Stimulated activated CD8-positive, alpha-beta memory T cell treated with anti-CD3 and anti-CD28 coated beads, Interleukin-12 subunit alpha, Interleukin-12 subunit beta, amount 100 ng/mL, for 1 hour (primary cell): ENCODE data around the gene FGGY.
"Not testable (repeated sequence)": the region's sequence is repeated elsewhere in the genome, so short reads cannot be mapped to it uniquely, and the experiment has no call there.

ENCODE experiments used
- DNase-seq: peaks from one replicate; pipeline ENCODE4 v3.0.0-alpha.2; 2020; ENCODE audit warnings: low read depth

FGGY gene

DNA sequence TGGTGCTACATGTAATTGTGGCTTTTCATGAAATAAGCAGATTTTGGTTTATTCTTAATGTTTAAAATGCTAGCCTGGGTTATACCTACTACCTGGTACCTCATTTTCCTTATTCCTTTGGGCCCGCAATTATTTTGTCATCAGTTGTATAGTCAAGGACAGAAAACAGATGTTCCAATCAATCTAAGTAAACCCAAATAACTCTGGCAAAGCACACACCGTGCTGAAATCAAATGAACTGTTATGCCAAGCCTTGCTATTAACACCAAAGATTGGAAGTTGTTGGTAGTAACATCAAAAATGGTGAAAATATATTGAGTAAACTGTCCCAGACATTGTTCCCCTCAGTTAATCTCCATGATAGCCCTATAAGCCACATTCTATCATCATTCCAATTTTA is 248.9 kb downstream of the FGGY start:
- DNase-seq = no peak

DNA sequence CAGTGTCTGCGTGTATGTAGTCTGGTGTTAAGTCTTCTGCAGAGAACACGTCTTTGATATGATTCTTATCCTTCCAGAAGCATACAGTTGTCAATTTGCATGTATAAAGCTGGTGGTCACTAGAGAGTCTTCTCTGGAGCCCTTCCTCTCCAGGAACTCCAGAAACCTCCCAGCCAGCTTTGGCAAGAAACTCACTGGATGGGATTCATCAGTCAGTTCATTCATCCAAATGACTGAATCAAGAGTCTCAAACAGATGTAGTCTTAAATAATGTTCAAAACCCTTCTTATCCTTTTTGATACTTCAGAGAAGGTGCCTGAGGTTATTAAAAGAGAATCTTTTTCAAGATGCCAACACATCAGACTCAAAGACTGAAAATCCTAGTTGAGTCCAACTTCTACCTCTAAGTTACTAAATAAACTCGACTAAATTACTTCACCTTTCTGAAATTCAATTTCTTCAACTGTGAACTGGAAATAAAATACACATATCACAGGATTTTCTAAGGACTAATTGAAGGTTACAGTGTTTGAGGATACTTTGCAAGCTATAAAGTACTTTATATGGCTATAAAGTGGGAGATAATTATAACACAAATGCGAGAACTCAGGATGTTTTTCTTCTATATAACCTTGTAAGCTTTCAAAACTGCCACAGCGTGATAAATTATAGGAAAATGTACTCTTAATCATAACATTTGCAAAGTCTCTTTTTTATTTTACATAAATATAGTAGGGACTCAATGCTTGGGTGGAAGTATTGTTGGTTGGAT is 252.4 kb downstream of the FGGY start:
- no peak for DNase-seq

DNA sequence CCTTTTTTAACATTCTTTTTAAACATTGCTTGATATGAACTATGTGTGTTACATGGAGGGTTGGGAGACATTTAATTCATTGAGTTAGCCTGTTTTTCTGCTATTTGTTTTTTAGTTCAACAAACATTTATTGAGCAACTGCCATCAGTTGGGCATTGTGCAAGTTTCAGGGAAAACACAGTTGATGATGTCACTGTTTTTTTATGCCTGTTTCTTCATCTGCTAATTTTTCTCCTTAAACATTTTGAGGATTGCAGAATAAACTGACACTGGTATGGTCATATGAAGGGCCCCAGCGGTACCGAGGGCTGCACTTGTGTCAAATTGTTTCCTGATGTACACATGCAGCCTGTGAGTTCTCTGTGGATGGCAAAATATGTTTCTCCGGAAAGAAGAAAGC is 253.0 kb downstream of the FGGY start:
- DNase-seq = no peak

DNA sequence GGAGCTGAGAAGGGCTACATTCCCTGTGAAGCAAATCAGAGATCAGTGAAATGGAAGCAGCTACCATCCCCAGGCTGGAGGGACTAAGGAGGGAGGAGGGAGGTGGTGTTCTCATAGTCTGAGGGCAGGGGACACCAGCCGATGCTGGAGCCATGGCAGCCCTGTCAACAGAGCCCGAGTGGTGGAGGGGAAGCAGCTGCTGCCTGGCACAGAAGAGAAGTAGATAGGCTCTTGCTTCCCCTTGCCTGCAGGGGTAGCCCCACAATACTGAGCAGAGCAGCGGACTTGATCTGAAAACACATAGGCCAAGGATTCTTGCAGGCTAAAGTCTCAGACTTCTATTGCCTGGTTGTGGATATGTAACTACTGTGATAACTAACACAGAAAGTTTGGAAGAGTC is 255.1 kb downstream of the FGGY start:
- DNase-seq = no peak

DNA sequence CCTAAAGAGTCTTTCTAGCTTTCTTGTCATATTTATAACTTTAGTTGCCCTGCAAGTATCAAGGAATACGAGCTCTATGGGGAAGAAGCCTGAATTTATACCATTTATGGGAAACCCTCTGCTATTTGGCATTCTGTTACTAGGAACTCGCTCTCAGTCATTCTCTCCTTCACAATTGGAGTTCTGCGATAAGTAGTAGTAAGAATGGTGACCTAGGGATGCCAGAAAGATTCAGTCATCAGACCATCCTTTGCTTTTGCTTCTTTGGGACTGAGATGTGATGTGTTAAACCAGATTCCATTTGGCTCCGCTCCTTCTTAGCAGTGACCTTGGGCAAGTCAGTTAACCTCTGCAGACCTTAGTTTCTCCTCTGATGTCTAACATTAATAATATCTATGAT is 256.5 kb downstream of the FGGY start:
- no peak for DNase-seq

DNA sequence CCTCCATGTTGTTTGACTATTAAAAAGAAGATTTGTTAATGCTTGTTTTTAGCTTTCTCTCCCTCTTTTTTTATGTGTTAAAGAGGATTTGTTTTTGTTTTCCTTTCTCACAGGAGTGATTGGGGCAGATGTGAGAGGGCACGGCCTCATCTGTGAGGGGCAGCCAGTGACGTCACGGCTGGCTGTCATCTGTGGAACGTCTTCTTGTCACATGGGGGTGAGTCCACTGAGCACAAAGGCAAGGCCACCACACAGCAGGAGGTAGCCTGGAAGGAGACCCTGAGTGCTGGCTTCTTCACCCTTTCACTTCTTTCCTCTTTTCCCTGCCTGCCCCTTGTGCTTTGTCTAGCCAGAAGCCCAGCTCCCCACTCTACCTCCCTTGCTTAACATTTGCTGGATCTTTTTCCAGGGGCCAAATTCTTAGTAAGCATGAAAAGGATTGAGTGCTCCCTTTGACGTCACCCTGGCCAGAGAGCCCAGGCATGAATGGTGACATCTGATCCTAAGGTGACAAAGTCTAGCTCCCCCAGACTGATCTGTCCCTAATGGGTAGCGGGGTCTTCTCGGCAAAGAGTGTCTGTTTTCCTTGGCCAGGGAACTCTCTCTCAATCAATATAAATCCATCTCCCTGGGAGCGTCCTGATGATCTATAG is 257.2 kb downstream of the FGGY start:
- no peak for DNase-seq

DNA sequence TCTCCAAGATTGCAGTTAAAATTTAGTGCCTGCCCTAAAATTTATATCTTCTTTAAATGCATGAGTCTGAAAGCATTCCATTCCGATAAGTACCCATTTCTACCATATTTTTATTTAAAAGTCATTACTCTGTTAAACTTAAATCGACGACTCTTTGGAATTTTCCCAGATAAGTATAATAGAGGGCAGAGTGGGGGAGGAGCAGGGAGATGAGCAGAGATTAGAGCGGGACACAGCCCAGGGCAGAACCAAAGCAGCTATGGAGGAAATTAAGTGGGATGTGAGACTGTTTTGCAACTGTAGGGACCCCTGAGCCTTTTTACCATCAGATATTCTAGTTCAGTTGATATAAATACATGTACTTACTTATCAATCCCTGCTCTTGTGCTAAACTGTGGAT is 257.9 kb downstream of the FGGY start:
- no peak for DNase-seq

DNA sequence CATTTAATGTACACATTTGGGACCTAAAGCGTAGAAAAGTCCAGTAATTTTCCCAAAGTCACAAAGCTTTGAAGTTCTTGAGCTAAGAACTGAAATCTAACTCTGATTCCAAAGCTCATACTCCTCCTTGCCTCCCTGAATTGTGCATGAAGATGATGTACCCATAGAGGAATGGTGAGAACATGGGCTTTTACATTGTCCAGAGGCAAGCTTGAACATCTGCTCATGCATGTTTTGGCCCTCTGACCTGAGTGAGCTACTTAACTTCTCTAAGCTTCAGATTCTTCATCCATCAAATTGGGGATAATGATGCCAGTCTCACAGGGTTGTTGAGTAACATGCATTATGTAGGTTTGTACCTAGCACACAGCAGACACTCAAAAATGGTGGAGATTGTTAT is 259.5 kb downstream of the FGGY start:
- DNase-seq = no peak

DNA sequence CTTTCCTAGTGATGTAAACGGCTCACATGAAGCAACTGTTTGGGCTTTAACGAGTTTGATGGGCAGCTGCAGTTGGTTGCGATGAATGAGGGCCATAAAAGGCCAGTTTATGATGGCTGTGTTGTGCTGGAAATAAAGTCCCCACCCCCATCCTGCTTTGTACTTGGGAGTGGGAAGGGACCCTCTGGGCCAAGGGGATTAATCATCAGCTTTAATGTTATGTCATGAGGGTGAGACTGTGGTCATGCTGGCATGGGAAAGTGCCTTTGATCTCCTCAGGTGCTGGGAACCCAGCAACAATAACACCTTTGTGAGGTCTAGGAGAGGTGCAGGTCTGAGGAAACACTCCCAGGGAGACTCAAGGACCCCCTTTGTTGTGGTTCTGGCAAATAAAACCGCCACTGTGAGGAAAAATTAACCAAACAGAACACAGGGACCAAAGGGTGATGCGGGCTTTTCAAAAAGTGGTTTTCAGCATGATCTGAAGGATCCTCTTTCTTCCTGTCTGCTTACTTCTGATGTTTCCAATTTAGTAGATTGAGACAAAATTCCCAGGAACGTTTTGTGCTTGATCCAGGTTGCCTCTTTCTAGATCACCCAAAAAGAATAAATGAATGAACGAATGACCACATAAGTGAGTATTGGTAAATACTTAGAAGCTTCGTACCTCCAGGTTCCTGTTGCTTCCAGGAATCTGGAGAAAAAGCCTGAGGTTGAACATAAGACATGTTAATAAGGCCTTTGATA is 260.1 kb downstream of the FGGY start:
- no peak for DNase-seq

DNA sequence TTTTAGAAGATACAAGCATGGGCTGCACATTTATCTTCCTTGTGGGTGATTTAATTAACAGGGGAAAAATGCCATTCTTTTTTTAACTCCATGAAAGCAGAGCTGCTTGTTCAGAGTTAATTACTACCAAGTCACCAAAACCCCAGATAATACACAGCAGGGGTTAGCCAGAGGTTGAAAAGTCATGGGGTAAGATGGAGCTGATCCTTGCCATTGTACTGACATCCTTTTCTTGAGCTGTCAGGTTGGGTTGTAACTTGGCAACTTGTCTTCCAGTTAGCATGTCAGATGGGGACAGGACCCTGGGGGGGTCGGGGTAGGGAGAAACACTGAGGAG is 260.6 kb downstream of the FGGY start:
- DNase-seq = no peak

DNA sequence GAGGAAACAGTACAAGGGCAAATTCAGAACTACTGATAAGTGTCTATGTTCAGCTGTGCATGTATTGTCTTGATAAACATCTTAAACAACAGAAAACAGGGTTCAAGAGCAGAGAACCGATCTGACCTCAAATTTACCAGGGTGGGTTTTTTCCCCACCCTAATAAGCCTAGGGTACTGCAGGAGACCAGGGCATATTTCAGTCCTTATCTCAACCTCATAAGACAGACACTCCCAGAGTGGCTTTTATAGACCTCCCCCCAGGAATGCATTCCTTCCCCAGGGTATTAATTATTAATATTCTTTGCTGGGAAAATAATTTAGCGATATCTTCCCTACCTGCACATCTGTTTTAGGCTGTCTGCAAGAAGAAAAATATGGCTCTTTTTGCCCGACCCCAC is 261.7 kb downstream of the FGGY start:
- DNase-seq = not testable (repeated sequence)

DNA sequence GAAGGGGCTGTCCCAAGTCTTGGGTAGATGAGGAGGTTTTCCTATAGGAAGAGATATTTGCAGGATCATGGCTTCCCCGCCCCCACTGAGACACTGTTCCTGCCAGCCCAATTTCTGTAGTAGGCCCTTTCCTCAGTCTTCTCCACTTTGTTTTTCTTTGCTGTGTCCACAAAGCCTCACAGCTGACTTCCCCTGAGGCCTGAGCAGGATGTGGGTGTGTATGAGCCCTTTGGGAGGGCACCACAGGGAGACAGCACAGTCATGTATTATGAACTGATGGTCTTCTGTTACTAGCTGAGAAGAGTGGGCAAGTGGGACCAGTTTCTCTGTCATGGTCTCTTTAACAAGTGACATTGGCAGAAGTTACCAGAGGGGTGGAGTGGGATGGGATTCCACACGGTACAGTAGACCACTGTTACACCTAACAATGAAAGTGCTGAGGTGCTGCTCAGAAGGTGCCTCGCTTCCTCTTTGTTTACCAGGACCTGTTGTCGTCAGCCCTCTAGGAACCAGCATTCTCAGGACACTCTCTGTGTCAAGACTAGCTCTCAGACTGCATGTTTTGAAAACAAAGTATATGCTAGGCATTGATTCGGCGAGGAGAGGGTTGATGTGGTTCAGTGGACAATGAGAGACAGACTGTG is 264.0 kb downstream of the FGGY start:
- no peak for DNase-seq

DNA sequence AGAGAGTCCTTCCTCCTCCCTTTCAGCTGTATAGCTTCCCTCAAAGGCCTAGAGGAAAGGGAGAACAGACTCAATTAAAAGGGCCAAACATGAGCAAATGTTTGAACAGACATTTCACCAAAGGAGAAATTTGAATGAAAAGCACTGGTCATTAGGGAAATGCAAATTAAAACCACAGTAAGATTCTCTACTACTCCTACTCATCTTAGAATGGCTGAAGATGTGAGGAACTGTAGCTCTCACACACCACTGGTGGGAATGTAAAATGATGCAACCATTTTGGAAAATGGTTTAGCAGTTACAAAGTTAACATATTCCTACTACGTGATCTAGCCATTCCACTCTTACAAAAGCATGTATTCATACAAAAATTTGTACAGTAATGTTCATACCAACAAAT is 264.9 kb downstream of the FGGY start:
- DNase-seq = no peak

DNA sequence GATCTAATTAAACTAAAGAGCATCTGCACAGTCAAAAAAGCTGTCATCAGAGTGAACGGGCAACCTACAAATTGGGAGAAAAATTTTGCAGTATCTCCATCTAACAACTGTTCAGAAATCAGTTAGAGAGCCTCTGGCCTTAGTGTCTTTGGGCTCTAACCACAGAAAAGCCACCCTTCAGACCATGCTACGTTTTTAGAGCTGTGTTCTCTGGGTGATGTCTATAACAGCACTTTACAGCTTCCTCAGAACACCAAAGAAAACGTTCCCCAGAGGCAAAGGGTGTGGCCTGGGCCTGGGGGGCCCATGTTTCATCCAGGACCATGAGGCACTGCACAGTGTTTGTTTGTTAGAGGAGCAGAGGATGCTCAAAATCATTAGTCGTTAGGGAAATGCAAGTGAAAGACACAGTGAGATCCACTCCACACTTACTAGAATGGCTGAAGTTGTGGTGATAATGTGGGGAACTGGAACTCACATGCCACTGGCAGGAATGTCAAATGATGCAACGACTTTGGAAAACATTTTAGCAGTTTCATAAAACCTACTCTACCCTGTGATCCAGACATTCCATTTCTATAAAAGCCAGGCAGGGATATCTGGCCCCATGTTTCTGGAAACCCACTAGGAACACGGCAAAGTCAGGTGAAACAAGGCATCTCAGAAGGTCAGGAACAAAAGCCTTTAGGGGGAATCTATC is 267.4 kb downstream of the FGGY start:
- no peak for DNase-seq

DNA sequence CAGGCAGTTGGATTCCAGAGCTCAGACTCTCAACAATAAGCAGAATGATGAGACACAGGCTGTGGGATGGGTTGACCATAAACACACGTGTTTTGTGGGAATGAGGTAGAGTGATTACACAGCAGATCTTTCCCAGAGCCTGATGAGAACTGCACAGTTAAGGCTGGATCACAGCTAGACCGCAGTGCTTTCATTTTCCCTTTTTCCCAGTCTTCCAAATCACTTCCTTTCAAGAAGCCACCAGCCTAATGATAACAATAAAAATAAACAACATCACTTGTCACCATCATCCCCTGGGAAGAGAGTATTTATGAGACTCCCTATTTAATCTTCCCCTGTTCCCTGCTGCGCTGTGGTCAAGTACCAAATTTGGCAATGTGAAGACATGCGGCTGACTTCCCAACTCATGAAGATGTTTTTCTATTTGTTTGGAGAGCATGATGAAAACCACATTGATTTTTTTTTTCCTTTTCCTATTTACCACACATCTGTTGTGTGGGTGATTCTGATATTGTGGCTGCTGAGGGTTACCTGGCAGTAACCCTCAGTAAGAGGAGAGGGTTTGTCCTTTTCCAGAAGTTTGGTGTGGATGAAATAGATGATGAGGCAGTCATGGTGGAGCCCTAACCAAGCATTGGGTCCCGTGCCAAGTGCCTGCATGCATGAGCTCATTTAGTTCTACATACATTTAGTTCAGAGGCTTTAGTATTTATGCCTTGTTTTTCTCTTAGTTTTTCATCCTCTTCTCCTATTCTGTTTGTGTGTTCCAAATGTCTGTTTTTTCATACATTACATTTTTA is 268.9 kb downstream of the FGGY start:
- DNase-seq = no peak

DNA sequence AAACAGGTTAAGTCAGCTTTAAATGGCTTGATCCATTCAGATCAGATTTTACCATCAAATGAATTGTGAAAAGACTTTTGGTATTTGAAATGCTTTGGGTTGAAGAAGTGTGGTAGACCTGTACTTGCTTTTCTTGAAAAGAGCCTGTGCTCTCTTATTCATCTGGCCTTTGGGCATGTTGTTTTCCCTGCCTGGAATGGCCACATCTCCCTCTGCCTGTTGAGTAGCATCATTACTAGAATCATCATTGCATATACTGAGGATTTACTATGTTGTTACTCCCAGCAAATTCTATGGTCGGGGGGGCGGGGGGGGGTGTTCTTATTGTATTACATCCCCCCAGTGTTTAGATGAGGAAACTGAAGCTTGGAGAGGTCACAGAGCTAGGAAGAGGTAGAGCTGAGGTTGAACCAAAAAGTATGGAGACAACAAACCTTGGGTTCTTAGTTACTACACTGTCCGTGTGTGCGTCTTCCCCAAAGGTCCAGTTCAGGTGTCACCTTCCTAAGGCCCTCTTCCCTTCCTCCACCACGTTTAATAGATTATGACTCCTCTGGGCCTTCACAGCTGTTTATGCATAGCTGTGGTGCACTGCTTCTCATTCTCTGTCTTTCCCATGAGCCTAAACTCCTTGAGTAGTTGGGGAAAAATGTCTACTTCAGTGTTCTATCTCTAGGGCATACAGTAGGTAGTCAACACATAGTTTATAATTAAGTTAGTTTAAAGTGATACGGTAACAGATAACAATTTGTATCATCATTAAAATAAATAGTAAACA is 271.5 kb downstream of the FGGY start:
- DNase-seq = no peak

DNA sequence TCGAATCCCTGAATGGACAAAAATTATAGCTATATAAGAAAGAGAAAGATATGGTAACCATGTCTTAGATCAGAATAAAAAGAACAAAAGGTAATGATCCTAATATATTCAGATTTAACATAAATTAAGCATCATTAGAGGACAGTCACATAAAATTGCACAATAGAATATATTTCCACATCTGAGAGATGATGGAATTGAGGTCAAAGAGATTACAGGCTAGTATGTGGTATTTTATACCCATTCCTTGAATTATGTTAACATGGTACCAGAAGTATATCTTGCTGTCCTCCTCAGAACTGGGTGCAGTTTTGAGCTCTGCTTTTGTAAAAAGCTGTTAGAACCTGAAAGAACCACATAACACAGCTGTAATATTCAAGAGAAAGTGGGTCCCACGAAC is 272.3 kb downstream of the FGGY start:
- DNase-seq = no peak

DNA sequence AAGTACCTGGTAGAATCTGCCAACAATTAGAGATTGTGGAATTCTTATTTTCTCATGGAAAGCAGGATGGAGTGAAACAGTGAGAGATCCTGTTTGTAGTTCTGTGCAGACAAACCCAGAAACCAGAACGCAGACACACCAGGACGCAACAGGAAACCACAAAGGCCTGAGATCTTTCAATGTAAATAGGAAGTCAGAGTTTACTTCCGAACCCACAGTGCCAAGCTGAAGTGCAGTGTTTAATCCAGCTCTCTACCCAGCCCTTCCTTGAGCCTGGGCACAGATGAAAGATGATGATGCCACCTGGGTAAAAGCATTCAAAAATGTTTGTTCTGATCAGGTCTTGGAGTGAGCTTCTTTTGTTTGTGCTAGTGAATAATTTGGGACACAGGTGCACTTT is 273.6 kb downstream of the FGGY start:
- DNase-seq = peak; percentile 6

DNA sequence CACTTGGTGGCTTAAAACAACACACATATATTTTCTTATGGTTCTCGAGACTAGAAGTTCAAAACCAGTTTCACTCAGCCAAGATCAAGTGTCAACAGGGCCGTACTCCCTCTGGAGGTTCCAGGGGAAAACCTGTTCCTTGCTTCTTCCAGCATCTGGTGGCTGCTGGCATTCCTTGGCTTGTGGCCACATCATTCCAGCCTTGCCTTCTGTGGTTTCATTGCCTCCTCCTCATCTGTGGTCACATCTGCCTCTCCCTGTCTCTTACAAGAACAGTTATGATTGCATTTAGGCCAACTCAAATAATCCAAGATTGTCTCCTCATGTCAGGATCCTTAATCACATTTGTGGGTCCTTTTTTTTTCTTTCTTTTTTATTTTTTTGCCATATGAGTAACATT is 277.2 kb downstream of the FGGY start:
- DNase-seq = no peak

DNA sequence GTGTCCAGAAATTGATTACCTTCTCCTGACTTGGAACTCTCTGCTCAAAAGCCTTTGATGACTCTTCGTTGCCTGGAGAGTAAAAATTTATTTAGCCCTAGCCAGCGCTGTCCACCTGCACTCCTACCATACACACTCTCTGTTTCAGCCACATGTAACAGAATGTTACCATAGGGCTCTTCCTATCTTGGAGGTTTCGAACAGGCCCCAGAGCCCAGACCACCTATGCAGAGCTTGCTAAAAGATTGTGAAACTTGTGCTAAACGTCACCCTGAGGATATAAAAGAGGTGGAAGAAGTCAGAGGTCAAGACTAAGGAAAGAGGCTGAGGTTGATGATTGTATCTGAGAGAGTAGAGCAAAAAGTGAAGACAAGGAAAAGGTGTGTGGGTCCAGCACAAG is 280.9 kb downstream of the FGGY start:
- no peak for DNase-seq

DNA sequence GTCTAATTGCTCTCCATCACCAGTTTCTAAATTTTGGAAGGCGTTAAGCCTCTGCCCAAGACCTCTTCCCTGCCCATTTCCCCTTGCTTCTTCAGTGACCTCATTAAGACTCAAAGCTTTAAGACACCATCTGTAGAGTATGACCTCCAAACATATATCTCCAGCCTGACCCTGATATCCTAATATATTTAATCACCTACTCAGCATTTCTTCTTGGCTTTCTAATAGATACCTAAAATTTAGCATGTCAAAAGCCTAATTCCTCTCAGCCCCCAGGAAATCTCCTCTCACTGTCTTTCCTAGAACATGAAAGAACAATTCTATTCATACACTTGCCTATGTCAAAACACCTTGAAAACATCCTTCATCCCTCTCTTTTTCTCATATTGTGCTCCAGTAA is 282.3 kb downstream of the FGGY start:
- DNase-seq = no peak
